D341Med (cell line): ENCODE measurements around the gene USP24.
A peak's percentile ranks its signal among the peaks of the same experiment; 100 is the strongest.

Source experiments
- DNase-seq: peaks from one replicate; pipeline ENCODE4 v3.0.0; 2012; ENCODE audit warnings: low spot score

Gene USP24, protein sequence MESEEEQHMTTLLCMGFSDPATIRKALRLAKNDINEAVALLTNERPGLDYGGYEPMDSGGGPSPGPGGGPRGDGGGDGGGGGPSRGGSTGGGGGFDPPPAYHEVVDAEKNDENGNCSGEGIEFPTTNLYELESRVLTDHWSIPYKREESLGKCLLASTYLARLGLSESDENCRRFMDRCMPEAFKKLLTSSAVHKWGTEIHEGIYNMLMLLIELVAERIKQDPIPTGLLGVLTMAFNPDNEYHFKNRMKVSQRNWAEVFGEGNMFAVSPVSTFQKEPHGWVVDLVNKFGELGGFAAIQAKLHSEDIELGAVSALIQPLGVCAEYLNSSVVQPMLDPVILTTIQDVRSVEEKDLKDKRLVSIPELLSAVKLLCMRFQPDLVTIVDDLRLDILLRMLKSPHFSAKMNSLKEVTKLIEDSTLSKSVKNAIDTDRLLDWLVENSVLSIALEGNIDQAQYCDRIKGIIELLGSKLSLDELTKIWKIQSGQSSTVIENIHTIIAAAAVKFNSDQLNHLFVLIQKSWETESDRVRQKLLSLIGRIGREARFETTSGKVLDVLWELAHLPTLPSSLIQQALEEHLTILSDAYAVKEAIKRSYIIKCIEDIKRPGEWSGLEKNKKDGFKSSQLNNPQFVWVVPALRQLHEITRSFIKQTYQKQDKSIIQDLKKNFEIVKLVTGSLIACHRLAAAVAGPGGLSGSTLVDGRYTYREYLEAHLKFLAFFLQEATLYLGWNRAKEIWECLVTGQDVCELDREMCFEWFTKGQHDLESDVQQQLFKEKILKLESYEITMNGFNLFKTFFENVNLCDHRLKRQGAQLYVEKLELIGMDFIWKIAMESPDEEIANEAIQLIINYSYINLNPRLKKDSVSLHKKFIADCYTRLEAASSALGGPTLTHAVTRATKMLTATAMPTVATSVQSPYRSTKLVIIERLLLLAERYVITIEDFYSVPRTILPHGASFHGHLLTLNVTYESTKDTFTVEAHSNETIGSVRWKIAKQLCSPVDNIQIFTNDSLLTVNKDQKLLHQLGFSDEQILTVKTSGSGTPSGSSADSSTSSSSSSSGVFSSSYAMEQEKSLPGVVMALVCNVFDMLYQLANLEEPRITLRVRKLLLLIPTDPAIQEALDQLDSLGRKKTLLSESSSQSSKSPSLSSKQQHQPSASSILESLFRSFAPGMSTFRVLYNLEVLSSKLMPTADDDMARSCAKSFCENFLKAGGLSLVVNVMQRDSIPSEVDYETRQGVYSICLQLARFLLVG (N-terminal part only)

DNA sequence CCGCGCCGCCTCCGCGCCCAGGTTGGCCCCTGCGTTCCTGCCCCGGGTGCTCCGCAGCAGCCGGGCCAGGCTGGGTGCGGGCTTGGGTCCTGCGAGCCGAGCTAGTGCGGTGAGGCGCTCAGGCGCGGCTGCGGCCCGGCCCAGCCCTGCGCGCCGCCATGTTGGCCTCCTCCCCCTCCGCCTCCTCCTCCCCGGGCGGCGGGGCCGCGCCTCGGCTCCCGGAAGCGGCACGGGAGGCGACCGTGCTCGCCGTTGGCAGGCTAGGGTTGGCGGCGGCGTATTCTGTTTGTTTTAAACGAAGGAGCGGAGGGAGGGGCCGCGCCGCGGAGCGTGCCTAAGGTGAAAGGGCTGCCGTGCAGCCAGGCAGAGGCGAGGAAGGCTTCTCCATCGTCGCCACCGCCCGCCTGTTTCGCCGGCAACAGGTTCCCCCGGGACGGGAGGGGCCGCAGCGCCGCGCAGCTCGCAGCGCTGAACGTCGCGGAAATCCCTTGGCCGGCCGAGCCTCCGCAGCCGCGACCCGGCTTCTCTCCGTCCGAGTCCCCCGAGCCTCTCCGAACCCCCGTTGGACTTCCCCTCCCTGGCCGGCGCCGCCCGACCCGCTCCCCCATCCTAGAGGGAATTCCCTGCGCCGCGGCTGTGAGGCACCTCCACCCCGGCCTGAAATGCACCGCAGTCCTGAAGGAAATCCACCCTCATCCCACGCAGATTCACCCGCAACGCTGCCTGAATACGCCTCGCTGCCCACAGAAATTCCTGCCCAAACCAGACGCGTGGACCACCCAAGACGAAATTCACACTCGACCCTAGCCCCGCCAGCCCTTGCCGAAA, at the start of gene USP24:
TSS of gene USP24 (minus strand) at position 171 of the 828 bp plus-strand sequence. CDS start 251 bp downstream, outside the sequence.
- DNase-seq = peak; percentile 92

DNA sequence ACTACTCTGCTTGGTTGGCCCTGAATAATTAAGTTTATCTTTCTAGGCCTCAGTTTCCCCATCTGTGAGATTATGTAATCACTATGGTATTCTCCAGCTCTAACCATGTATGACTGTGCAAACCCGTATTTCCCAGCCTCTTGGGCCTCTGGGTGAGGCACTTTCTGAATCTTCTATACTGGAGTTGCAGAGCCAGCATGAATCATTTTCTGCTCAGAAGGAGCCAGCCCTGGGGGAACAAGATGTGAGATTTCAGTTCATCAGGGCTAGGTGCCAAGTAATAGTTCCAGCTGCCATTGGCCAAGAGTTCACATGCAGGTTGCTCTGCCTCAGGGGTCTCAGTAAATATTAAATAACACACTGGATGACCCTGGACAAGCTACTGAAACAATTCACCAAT, 47.7 kb upstream of the USP24 start:
- DNase-seq = no peak

DNA sequence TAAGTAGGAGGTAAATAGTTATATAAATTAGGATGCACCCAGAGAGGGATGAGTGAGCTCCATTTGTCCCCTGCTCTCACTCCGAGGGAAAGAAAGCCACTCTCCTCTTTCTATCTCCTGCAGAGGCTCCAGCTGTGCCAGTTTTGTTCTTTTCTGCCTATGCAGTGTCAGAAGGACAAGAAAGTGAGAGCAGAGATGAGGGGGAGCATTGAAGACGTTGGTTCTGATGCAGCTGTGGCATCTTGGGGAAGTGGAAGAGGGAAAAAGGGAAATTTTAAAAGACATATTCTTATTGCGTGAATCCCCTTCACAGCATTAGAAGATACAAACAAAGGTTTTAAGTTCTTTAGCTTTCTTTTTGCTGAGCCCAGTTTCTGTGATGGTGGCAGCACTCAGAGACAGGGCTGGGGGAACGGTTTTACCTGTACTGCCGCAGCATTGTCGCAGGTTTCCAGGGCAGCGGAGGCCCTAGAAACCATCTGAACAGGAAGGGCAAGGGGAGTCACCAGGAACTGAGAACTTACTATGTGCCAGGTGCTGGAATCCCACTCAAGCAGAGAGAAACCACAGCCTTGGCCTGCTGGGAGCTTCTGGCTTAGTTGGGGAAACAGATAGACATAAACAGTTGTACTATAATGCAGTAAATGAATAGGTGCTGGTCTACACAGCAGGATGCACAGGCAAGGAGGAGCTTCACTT, 44.9 kb upstream of the USP24 start:
- DNase-seq = no peak

DNA sequence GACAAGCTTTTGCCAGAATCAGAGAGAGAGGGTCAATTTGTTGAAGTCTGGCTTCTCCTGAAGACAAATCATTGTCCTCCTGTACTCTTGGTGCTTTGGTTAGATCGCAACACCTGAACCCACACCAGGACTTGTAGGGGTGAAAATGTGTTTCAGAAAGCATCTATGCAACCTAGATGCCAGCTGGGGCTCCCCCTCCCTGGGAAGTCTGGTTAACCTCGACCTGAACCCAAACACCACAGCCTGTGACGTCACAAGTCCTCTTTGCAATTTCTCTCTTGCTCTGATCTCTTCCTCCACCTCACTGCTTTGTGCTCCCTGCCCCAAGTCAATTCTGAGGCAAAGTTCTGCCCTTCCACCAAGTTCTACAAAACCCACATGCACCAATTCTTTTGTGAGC, 42.8 kb upstream of the USP24 start:
- DNase-seq = no peak

DNA sequence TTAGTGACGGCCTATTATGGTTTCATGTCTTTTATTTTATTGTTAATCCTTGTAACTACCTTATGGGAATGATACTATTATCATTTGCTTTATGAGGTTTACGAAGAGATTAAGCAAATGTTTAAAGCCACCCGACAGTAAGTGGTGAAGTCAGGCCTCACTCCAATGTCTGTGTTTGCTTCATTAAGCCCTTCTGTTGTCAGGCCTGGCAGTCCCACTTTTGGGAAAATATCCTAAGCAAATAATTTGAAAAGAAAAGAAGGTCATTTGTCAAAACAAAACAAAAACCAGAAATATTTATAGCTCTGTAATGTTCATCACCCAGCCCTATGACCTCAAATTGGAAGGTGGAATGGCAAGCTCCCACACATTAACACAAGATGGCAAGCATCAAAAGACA, 40.7 kb upstream of the USP24 start:
- no peak for DNase-seq

DNA sequence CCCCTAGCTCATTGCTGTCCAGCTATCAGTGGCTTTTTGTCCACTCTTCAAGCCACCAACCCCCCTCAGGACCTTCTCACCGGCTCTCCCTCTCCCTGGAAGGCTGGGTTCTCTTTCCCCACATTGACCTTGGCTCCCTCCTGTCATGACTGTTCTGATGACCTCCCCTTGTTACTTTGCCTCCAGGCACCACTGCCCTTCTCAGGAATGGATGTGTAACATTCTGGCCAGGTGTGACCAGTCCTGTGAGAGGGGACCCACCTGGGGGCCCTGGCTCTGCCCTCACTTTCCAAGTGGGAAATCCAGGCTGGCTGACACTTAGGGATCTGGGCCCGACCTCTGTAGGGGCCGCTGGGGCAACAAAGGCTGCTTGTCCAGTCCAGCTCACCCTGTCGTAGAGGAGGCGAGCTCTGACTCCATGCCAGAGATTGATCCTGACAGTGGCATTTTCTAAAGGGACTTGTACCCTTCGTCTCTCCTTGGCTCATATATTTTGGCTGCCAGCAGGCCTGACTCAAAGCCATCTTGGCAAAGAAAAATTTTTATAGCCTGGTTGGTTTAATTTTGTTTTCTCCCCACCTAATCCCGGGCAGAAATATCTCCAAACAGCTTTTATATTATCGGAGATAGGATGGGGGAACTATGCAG, 37.9 kb upstream of the USP24 start:
- no peak for DNase-seq

DNA sequence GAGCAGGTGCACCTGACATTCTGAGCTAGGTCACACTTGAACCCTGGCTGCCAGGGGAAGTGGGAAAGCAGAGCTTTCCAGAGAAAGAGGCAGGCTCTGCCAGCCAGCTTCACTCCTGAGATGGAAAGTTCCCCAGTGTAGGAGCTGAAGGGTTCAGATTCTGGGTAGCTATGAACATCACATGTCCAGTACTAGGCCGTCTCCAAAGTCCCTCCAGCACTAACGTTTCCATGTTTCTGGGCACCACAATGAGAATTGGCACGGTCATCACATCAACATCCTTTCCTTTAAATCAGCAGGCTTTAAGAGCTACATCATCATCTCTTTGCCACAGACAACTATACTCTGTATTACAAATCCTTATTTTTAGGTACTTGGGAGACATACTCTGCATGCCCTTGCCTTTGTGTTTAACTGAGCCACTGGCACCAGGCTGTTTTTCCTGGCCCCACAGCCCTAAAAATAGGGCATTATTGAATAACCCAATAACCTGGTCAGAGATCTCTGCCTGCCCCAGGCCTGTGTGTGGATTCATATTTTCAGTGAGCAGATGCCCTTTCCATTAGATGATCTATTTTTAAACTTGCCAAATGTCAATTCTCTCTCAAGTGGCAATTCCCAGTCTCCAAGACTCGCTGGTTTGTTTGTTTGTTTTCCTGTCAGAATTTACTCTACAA, 35.4 kb upstream of the USP24 start:
- no peak for DNase-seq

DNA sequence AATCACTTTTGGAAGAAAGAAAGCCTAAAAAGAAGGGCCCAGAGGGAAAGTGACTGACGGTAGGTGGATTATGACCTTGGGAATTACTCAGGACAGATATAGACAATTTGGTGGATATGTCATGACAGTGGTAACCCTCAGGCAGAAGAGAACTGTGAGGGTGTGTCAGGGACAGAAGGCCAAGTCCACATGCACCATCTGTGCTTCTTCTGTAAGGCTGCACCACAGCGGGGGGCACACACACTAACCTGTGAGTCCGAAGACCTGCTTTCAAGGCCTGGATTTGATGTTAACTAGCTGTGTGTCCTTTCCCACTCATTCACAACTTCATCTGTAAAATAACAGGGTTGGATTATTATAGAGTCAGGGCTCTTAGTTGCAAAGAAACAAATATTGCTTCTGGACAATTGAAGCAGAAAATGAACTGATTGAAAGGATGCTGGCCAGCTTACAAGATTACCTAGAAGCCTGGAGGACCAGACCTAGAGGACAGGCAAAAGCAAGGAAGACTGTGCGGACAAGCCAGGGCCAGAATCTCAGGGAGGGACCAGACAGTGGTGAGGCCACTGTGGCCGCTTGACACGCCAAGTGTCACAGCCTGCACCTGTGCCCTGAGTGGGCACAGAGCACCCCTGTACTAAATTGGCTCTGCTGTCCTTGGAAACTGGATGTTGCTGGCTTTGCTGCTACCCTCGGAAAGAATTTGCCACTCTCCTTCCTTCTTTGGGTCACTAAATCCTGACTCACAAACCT, 34.7 kb upstream of the USP24 start:
- no peak for DNase-seq

DNA sequence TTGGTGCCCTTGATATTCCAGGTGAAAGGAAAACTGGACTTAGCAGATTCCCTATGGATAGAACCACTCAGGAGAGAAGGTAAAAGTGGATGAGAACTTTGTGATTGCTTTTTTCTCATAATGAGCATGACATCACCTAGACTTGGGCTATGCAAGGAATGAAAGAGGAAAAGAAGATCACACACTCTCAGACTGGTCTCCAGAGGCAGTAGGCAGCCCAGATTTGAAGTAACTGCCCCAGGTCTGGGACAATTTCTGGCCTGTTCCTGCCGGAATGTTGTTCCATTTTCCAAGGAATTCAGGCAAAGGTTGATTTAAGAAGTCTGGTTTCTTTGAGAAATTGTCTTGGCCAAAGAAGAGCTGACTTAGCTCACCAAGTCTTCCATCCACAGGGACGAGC, 31.7 kb upstream of the USP24 start:
- no peak for DNase-seq

DNA sequence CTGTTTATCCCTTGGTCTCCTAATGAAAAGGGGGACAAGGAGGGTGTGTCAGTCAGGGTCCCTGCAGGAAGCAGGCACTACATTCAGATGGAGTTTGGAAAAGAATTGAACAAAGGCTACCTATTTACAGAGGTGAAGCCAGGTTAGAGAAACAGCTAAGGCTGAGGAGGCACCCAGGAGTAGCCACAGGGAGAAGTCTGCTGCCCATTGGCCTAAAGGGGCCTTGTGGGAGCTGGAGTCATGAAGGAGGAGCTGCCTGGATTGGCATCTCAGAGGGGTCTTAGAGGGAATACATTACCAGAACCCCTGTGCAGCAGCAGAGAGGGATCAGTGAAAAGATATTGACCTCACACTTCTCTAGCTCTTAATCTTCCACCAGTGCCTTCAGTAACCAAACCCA, 31.2 kb upstream of the USP24 start:
- DNase-seq = no peak

DNA sequence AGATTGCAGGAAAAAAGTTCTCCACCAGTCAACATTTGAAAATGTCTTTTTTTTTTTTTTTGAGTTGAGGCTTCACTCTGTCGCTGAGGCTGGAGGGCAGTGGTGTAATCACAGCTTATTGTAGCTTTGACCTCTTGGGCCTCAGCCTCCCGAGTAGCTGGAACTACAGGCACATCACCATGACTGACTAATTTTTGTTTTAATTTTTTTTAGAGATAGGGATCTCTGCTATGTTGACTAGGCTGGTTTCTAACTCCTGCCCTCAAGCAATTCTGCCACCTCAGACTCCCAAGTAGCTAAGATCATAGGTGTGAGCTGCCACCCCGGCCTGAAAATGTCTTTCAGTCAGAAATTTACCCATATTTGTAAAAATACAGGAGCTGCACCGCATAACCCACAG, 30.6 kb upstream of the USP24 start:
- no peak for DNase-seq

DNA sequence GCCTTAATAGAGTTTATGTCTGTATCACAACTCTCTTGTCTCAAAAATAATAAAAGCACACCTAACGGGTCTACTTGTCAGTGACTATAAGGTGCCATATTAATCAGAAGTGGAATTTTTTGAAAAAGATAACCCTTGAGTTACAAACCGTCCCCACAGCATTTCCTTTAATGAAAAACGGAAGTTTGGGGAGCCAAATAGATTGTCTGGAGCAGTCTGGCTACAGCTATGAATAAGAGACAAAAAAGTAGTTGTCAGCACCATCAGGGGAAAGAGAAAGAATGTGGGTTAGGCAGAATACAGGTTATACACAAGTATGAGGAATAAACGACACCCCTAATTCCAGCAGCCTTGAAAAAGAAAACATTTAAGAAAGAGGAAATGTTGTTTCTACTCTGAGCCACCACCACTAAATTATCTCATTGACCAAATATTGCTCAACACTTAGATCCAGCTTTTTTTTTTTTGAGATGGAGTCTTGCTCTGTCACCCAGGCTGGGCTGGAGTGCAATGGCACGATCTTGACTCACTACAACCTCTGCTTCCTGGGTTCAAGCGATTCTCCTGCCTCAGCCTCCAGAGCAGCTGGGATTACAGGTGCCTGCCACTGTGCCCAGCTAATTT, 29.4 kb upstream of the USP24 start:
- DNase-seq = no peak

DNA sequence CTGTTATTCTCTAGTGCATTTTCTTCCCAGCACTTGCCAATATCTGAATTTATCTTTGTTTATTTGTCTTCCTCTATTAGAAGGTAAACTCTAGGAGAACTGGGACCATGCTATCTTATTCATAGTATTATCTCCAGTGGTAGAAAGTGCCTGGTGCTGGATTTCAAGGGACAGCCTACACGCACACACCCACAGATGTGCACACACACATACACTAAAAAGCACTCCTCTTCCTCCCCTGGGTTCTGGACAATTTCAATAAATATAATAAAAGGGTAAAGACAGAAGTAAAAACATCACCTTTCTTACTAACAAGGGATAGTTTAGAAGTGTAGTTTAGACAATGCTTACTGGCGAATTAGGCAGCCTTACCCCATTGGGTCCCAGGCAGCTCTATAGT, 28.5 kb upstream of the USP24 start:
- DNase-seq = no peak

DNA sequence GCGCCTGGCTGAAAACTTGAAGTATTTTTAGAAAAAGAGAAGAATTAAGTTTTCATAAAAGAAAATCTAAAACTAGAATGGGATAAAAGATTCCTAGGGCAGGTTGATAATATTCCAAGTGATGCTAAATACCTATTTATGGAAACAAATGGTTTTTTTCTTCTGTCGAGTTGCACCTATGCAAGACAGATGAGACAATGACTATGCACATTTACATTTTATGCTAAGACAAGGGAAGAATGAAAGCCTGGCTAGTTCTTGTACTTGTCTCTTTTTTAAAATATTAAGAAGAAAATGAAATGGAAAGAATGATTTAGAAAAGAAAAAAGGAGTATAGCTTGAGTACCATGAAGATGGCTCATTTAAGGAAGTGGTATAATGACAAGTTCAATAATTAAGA, 24.4 kb upstream of the USP24 start:
- no peak for DNase-seq

DNA sequence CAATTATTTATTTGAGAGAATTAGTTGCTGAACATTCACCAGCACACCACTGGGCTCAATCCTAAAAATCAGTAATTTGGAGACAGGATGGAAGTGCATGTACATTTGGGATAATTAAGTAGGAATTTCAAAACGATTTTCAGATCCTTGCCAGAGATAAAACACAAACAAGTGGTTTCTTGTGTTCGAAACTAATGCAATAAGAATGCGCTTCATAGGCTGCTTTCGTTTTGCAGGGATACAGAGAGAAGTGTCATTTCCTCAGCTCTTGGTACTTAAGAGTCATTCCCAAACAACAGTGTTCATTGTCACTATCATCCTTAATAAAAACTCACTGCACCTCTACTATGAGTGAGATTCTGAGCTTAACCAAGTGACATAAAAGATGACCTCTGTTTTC, 20.6 kb upstream of the USP24 start:
- DNase-seq = no peak

DNA sequence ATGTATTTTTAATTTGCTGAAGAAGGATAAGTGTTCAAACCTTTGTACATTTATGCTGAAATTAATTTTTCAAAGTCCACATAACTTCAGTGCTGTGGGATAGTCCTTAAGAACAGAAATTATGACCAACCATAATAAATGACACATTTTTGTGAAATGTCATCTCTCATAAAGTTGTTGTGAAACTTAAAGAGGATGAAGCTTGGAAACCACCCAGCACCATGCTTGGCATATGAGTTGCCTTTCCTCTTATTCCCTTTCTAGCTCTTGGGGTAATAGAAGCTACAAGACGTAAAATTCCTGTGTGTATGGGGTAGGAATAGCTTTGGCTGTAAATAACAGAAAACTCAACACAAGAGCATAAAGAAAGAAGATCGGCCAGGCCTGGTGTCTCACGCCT, 18.9 kb upstream of the USP24 start:
- DNase-seq = no peak

DNA sequence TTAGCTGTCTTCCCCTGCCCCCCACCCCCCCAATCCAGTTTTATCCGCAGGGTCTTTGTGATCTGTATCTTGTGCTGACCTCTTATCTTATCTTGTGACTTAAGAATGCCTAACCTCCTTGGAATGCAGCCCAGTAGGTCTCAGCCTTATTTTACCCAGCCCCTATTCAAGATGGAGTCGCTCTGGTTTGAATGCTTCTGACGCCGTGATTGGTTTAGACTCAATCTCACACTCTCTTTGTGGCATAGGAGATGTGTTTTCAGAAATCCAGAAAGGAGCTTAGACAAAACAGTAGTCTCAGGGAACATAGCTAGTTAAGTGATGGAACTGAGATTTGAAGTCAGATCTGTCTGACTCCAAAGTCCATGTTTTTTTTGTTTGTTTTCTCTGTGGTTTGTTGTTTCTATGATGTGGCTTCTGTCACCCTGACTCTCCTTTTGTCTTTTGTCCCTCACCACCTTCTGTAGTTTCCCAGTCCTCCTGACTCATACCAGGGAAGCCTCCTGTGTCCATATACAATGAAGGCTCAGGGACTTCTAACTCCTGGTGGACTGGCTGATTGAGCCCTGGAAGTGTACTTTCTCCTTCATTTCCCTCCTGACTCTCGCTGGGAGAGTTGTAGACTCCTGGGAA, 18.1 kb upstream of the USP24 start:
- no peak for DNase-seq

DNA sequence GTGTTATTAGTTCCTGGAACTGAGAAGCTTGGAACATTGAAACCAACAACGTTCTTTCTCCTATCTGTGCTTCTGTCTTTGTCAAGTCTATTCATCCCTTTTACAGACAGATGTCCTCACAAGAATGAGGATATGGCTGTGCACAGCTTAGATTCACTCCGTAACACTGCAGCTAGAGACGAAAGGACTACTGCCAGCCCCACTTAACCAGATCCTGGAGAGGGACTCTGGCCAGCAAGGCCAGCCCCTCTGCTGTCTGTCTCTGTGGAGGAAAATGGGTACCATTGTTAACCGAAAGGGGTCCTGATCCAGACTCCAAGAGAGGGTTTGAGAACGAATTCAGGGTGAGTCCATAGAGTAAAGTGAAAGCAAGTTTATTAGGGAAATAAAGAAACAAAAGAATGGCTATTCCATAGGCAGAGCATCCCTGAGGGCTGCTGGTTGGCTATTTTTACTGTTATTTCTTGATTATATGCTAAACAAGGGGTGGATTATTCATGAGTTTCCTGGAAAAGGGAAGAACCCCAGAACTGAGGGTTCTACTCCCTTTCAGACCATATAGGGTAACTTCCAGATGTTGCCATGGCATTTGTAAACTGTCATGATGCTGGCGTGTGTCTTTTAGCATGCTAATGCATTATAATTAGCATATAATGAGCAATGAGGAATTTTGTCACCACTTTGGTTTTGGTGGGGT, 17.4 kb upstream of the USP24 start:
- no peak for DNase-seq
